H1 (cell line): ENCODE measurements around the gene FAM13C. TPM values are rescaled to one million over a fixed set of nuclear protein-coding genes. Genes with fewer than 3 reads are reported as not detected.

Experiments used
- GABPA ChIP-seq: IDR thresholded peaks from 2 replicates; pipeline ENCODE4 v1.6.1; 2011; ENCODE audit warnings: mild to moderate bottlenecking, low read length, moderate library complexity, borderline replicate concordance; ENCODE audit not compliant: insufficient read depth
- SP1 ChIP-seq: IDR thresholded peaks from 2 replicates; pipeline ENCODE4 v1.6.1; 2011; ENCODE audit warnings: low read depth, low read length
- ZNF274 ChIP-seq: IDR thresholded peaks from 2 replicates; pipeline ENCODE4 v1.7.0; 2012; ENCODE audit warnings: low read length, borderline replicate concordance; ENCODE audit errors: extremely low read depth
- polyA plus RNA-seq, 7 experiments: library from polyadenylated mRNA; depleted of rRNA in 3 of 7; stranded (reverse) in 5 of 7; unstranded in 2 of 7; fragments of >200 nt in 5 of 7; fragments of 200-250 nt in 2 of 7; gene quantifications; 1 replicate in 5 of 7; 2 replicates in 1 of 7; 4 replicates in 1 of 7; pipeline versions ENCODE4 v1.2.1 to v1.2.3, GENCODE V29; 2011 to 2013; ENCODE audit warnings: missing spikeins in 2 of 7, mixed read lengths in 2 of 7
- total RNA-seq: library from RNA; stranded (reverse); fragmentation: NEBNext Ultra II Directional; extraction: Animal tissue kit (Norgen Biotek cat#: 25700); gene quantifications from 2 replicates; pipeline ENCODE4 v1.2.1, GENCODE V29; 2021
- TF ChIP-seq, protein P1 (sequence below): fragments of 300-600 bp; sonication (generic); IDR thresholded peaks from 2 replicates; pipeline ENCODE4 v1.7.1; 2012; ENCODE audit warnings: low read length, moderate library complexity, mild to moderate bottlenecking, inconsistent platforms; ENCODE audit not compliant: insufficient replicate concordance

The FAM13C gene
- total and polyA plus RNA-seq, 2 of the 8 experiments (the other 6 are each of a cell fraction or from before 2014, with no cell fraction given), result 0.56 to 0.62 TPM

DNA sequence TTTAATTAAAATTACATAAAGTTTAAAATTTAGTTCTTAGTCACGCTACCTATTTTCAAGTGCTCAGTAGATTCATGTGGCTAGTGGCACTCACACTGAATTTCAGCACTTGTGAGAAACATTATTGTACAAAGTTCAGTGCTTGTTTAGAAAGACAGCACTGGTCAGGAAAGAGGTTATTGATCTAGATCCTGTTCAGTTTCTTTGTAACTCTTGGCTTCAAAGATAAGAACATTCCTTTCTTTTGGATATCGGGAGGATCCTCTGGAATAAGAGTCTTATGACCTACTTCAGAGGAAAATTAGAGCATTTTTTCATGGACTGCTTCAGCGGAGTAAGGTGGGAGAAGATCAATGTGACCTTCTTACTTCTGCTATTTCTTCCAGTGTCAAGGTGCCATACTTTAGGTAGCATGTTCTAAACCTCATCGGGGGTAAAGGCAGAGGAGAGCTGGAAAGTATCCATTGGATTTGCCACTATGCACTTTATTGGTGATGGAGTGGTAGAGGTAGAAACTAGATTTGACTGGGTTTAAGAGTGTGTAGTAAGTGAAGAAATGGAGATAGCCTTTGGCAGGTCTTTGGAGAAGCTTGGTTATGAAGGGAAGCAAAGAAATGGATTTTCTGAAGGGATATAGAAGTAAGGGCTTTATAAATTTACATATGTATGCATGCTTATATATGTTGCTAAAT lies 146.0 kb downstream of the FAM13C start (continued):
- TF ChIP-seq ZNF274, result no peak
- TF ChIP-seq, protein P1, sequence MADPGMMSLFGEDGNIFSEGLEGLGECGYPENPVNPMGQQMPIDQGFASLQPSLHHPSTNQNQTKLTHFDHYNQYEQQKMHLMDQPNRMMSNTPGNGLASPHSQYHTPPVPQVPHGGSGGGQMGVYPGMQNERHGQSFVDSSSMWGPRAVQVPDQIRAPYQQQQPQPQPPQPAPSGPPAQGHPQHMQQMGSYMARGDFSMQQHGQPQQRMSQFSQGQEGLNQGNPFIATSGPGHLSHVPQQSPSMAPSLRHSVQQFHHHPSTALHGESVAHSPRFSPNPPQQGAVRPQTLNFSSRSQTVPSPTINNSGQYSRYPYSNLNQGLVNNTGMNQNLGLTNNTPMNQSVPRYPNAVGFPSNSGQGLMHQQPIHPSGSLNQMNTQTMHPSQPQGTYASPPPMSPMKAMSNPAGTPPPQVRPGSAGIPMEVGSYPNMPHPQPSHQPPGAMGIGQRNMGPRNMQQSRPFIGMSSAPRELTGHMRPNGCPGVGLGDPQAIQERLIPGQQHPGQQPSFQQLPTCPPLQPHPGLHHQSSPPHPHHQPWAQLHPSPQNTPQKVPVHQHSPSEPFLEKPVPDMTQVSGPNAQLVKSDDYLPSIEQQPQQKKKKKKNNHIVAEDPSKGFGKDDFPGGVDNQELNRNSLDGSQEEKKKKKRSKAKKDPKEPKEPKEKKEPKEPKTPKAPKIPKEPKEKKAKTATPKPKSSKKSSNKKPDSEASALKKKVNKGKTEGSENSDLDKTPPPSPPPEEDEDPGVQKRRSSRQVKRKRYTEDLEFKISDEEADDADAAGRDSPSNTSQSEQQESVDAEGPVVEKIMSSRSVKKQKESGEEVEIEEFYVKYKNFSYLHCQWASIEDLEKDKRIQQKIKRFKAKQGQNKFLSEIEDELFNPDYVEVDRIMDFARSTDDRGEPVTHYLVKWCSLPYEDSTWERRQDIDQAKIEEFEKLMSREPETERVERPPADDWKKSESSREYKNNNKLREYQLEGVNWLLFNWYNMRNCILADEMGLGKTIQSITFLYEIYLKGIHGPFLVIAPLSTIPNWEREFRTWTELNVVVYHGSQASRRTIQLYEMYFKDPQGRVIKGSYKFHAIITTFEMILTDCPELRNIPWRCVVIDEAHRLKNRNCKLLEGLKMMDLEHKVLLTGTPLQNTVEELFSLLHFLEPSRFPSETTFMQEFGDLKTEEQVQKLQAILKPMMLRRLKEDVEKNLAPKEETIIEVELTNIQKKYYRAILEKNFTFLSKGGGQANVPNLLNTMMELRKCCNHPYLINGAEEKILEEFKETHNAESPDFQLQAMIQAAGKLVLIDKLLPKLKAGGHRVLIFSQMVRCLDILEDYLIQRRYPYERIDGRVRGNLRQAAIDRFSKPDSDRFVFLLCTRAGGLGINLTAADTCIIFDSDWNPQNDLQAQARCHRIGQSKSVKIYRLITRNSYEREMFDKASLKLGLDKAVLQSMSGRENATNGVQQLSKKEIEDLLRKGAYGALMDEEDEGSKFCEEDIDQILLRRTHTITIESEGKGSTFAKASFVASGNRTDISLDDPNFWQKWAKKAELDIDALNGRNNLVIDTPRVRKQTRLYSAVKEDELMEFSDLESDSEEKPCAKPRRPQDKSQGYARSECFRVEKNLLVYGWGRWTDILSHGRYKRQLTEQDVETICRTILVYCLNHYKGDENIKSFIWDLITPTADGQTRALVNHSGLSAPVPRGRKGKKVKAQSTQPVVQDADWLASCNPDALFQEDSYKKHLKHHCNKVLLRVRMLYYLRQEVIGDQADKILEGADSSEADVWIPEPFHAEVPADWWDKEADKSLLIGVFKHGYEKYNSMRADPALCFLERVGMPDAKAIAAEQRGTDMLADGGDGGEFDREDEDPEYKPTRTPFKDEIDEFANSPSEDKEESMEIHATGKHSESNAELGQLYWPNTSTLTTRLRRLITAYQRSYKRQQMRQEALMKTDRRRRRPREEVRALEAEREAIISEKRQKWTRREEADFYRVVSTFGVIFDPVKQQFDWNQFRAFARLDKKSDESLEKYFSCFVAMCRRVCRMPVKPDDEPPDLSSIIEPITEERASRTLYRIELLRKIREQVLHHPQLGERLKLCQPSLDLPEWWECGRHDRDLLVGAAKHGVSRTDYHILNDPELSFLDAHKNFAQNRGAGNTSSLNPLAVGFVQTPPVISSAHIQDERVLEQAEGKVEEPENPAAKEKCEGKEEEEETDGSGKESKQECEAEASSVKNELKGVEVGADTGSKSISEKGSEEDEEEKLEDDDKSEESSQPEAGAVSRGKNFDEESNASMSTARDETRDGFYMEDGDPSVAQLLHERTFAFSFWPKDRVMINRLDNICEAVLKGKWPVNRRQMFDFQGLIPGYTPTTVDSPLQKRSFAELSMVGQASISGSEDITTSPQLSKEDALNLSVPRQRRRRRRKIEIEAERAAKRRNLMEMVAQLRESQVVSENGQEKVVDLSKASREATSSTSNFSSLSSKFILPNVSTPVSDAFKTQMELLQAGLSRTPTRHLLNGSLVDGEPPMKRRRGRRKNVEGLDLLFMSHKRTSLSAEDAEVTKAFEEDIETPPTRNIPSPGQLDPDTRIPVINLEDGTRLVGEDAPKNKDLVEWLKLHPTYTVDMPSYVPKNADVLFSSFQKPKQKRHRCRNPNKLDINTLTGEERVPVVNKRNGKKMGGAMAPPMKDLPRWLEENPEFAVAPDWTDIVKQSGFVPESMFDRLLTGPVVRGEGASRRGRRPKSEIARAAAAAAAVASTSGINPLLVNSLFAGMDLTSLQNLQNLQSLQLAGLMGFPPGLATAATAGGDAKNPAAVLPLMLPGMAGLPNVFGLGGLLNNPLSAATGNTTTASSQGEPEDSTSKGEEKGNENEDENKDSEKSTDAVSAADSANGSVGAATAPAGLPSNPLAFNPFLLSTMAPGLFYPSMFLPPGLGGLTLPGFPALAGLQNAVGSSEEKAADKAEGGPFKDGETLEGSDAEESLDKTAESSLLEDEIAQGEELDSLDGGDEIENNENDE, result no peak
- TF ChIP-seq GABPA, result no peak
- no peak for TF ChIP-seq SP1
